Measurements from ENCODE around the gene ZNF581. TPM values are rescaled to one million over a fixed set of nuclear protein-coding genes. Genes with fewer than 3 reads are reported as not detected.

Gene ZNF581
- total RNA-seq, 1 experiment from 2014 or later: 65.1 TPM

DNA sequence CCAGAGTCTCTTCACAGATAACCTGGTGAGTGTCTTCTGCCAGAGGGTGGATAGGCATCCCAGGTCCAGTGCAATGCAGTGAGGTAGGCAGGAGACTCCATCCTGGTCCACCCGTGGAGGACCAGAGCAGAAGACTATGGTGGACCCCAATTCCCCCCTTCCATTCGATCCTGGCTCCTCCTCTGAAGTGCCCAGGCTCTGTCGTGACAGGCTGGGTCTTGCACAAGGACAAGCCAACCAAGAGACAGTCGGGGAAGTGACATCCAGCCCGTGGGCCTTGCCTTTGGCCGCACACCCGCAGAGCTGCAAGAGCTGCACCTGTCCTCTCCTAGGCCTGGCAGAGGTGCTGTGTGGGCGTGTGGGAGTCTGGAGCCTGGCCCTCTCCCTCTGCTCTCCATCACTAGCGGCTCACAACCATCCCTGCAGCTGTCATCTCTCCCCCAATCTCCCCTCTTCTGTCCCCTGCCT, 22.2 kb upstream of the ZNF581 start:
- no peaks in the 10 kb centered on the region for H4K20me1 ChIP-seq (ENCODE audit: control insufficient read depth, insufficient read depth, insufficient read length)
- no peak for TF ChIP-seq CTCF (conservative IDR thresholded peaks at IDR 0.05)
- no peak overlapping the region for H3K14ac ChIP-seq (ENCODE audit: insufficient read depth, low read length)
- Mint-ChIP-seq H3K9me3 (no peaks in the 10 kb centered on the region; a peak in 1 of 5 replicates), H3K27me3 (ENCODE audit: low read depth) (peaks cover 2% of the 10 kb centered on the region), H3K27ac (no peak overlapping the region), H3K4me3 (no peak overlapping the region), H3K4me1 (peaks cover 10 to 14% of the 10 kb centered on the region in 2 experiments), H3K36me3 (ENCODE audit: insufficient read depth in 1 of 3, low read depth in 3 of 3) (peaks cover 21 to 41% (median 37%) of the 10 kb centered on the region in 3 experiments)
- no peak overlapping the region for H2BK5ac ChIP-seq (ENCODE audit: insufficient read length, low read length)
- no peak overlapping the region for H4K8ac ChIP-seq (replicated peaks; ENCODE audit: insufficient read length, low read depth, low read length)
- no peak overlapping the region for H3K4me2 ChIP-seq (ENCODE audit: insufficient read depth, insufficient read length, low read length)
- H3K27ac ChIP-seq (ENCODE audit: insufficient read length, low read depth, low read length): no peak overlapping the region
- no peak overlapping the region for H3K23ac ChIP-seq (ENCODE audit: insufficient read length, low read depth, low read length)
- H3K9me3 ChIP-seq (ENCODE audit: control insufficient read depth, low read depth, low read length): no peaks in the 10 kb centered on the region
- H3K4me1 ChIP-seq (ENCODE audit: insufficient read depth, low read length): no peaks in the 10 kb centered on the region
- no peak overlapping the region for H3T11ph ChIP-seq (ENCODE audit: low read length)
- H2AFZ ChIP-seq (ENCODE audit: low read length): no peak overlapping the region
- H3K27me3 ChIP-seq (ENCODE audit: insufficient read depth, low read length): no peaks in the 10 kb centered on the region
- no peak overlapping the region for H4K5ac ChIP-seq (ENCODE audit: insufficient read length, low read depth, low read length)
- H3K56ac ChIP-seq (ENCODE audit: insufficient read length, low read depth, low read length): no peak overlapping the region
- H3K9ac ChIP-seq (ENCODE audit: extremely low read depth, insufficient read length, low read length): no peak overlapping the region
- no peak for DNase-seq
- no peak overlapping the region for H2BK15ac ChIP-seq (ENCODE audit: low read depth, low read length)
- H3K79me1 ChIP-seq (ENCODE audit: insufficient read depth, low read depth, low read length, poor library complexity, severe bottlenecking): no peaks in the 10 kb centered on the region
- no peak overlapping the region for H3K18ac ChIP-seq (ENCODE audit: insufficient read length, low read depth, low read length)
- no peak overlapping the region for H4K91ac ChIP-seq (ENCODE audit: insufficient read length, low read depth, low read length)
- H3K23me2 ChIP-seq (ENCODE audit: insufficient read length, low read depth, low read length, poor library complexity, severe bottlenecking): no peaks in the 10 kb centered on the region
- H2BK120ac ChIP-seq (ENCODE audit: low read depth, low read length, poor library complexity, severe bottlenecking): no peak overlapping the region
- H2BK12ac ChIP-seq (ENCODE audit: insufficient read length, low read depth, low read length): no peak overlapping the region
- WGBS (ENCODE audit: extremely low coverage, insufficient read length, low lambda C conversion rate): no CpG with 5 or more reads among the region's 9 CpGs
- no peaks in the 10 kb centered on the region for H3K79me2 ChIP-seq (ENCODE audit: insufficient read depth, low read length)
- H2BK20ac ChIP-seq (ENCODE audit: low read depth, low read length, poor library complexity, severe bottlenecking): no peak overlapping the region
- no peak overlapping the region for H2AK5ac ChIP-seq (ENCODE audit: insufficient read length, low read length)
- H3K4ac ChIP-seq (ENCODE audit: low read depth, low read length): no peak overlapping the region

Data from H9 (cell line).